GM12878 (cell line): ENCODE results near the gene KRTAP5-3. TPM values are rescaled to one million over a fixed set of nuclear protein-coding genes. Genes with fewer than 3 reads are reported as not detected.
A peak's percentile ranks its signal among the peaks of the same experiment; 100 is the strongest.

Source experiments
- ATAC-seq: fragments of 200-7000 bp; cut with Tn5 transposase; 3 replicates; pipeline ENCODE4 v1.9.1; 2020; ENCODE audit warnings: mild to moderate bottlenecking, moderate library complexity
- BruUV-seq: library from RNA; stranded (reverse); fragments of 400-500 nt; replicated peaks from 2 replicates; lab custom pipeline; 2021; lab: Mats Ljungman, UMichigan
- CTCF ChIA-PET: fragments of 300-600 bp; sonication (Branson Sonifier 250); formaldehyde crosslinking; extraction: SDS; loops from one replicate; lab custom pipeline; 2021; ENCODE audit warnings: inconsistent platforms; lab: Yijun Ruan, JAX
- POLR2A ChIA-PET: fragments of 350-600 bp; formaldehyde crosslinking; extraction: SDS; loops from one replicate; lab custom pipeline; 2021; ENCODE audit warnings: inconsistent platforms; lab: Charles Lee
- RAD21 ChIA-PET: fragments of 300-600 bp; sonication (Branson Sonifier 250); formaldehyde crosslinking; loops from one replicate; lab custom pipeline; 2023; ENCODE audit warnings: antibody characterized with exemption; ENCODE audit not compliant: unreplicated experiment; lab: Charles Lee
- SMC1A ChIA-PET: fragments of 300-600 bp; sonication (Branson Sonifier 250); formaldehyde crosslinking; loops from one replicate; lab custom pipeline; 2023; ENCODE audit not compliant: unreplicated experiment, uncharacterized antibody; lab: Charles Lee
- DNase-seq: peaks from one replicate; pipeline ENCODE4 v3.0.0-alpha.2; 2011; ENCODE audit warnings: low read depth, low spot score
- FAIRE-seq: peaks from 3 replicates; lab custom pipeline; 2011; peaks lifted over from hg19 to GRCh38; lab: Jason Lieb, UNC
- H2AFZ ChIP-seq: 2 replicates; pipeline ENCODE4 v1.6.0; 2011; ENCODE audit warnings: low read depth, low read length, control low read depth; ENCODE audit not compliant: control insufficient read depth
- H3K27ac ChIP-seq: 2 replicates; pipeline ENCODE4 v1.5.1; 2011; ENCODE audit warnings: control low read depth; ENCODE audit not compliant: control insufficient read depth, insufficient read depth
- H3K27me3 ChIP-seq, 2 experiments: replicated peaks in 1 of 2; 2 replicates each; pipeline versions ENCODE4 v1.6.0 to v1.6.1; 2011; ENCODE audit warnings: low read length in 1 of 2; ENCODE audit not compliant: control insufficient read depth in 2 of 2, insufficient read depth in 2 of 2
- H3K36me3 ChIP-seq, 2 experiments: 2 replicates each; pipeline ENCODE4 v1.5.1; 2011; ENCODE audit warnings: low read length in 1 of 2; ENCODE audit not compliant: control insufficient read depth in 2 of 2, insufficient read depth in 2 of 2
- H3K4me1 ChIP-seq: 2 replicates; pipeline ENCODE4 v1.6.1; 2011; ENCODE audit warnings: mild to moderate bottlenecking, low read length, moderate library complexity, mixed read lengths; ENCODE audit not compliant: control insufficient read depth, insufficient read depth
- H3K4me2 ChIP-seq: 2 replicates; pipeline ENCODE4 v1.6.0; 2011; ENCODE audit warnings: control low read depth; ENCODE audit not compliant: control insufficient read depth, insufficient read depth
- H3K4me3 ChIP-seq: fragments of 200-600 bp; sonication (generic); 2 replicates; pipeline ENCODE4 v1.5.1; 2016
- H3K79me2 ChIP-seq: 2 replicates; pipeline ENCODE4 v1.6.0; 2011; ENCODE audit warnings: low read length; ENCODE audit not compliant: control insufficient read depth, insufficient read depth
- H3K9ac ChIP-seq: 2 replicates; pipeline ENCODE4 v1.8.0; 2011; ENCODE audit warnings: low read length, control low read depth, mixed read lengths; ENCODE audit not compliant: control insufficient read depth, insufficient read depth
- H3K9me3 ChIP-seq: replicated peaks from 3 replicates; pipeline ENCODE4 v1.5.1; 2011; ENCODE audit warnings: mild to moderate bottlenecking, low read length; ENCODE audit not compliant: control insufficient read depth, insufficient read depth
- H4K20me1 ChIP-seq: 2 replicates; pipeline ENCODE4 v1.6.0; 2011; ENCODE audit not compliant: control insufficient read depth, insufficient read depth
- CBX3 ChIP-seq: fragments of 200-600 bp; sonication (generic); IDR thresholded peaks from 2 replicates; pipeline ENCODE4 v1.6.1; 2016; ENCODE audit warnings: low read depth, borderline replicate concordance
- HDAC6 ChIP-seq: fragments of 200-600 bp; sonication (generic); IDR thresholded peaks from one replicate; pipeline ENCODE4 v1.8.0; 2017; ENCODE audit warnings: antibody characterized with exemption; ENCODE audit not compliant: unreplicated experiment
- NFYA ChIP-seq: IDR thresholded peaks from 2 replicates; pipeline ENCODE4 v1.6.1; 2011; ENCODE audit warnings: low read depth, mild to moderate bottlenecking, low read length, improper control_type of control experiment, borderline replicate concordance
- SIX5 ChIP-seq: IDR thresholded peaks from 2 replicates; pipeline ENCODE4 v1.6.1; 2011; ENCODE audit warnings: mild to moderate bottlenecking, low read depth, low read length, moderate library complexity; ENCODE audit not compliant: severe bottlenecking
- SUZ12 ChIP-seq: fragments of 200-600 bp; sonication (generic); IDR thresholded peaks from one replicate; pipeline ENCODE4 v1.6.1; 2018; ENCODE audit warnings: antibody characterized with exemption, mild to moderate bottlenecking; ENCODE audit not compliant: unreplicated experiment
- YBX1 ChIP-seq: fragments of 450-650 bp; IDR thresholded peaks from 2 replicates; pipeline ENCODE4 v1.6.1; 2016; ENCODE audit warnings: antibody characterized with exemption
- ZNF24 ChIP-seq: fragments of 450-650 bp; IDR thresholded peaks from 2 replicates; pipeline ENCODE4 v1.6.1; 2017; ENCODE audit warnings: antibody characterized with exemption, mild to moderate bottlenecking
- ZNF274 ChIP-seq: IDR thresholded peaks from one replicate; pipeline ENCODE4 v1.8.0; 2011; ENCODE audit not compliant: insufficient read length, insufficient read depth
- WGBS: methylation state at CpG from one replicate; pipeline ENCODE4 v1.1.6; 2016; ENCODE audit warnings: low lambda C conversion rate; ENCODE audit not compliant: insufficient replicate concordance, insufficient coverage; ENCODE audit errors: missing lambda C conversion rate; 5-methylcytosine and 5-hydroxymethylcytosine counted together
- in situ Hi-C: fragments of 300-500 bp; cut with MboI; formaldehyde crosslinking; loops from 9 replicates; pipeline ENCODE4 v1.14.3; 2018; ENCODE audit warnings: mixed read lengths
- intact Hi-C: fragments of 100-400 bp; cut with micrococcal nuclease; formaldehyde crosslinking; loops from one replicate; pipeline ENCODE4 v1.14.2; 2022; ENCODE audit not compliant: unreplicated experiment
- polyA plus RNA-seq, 11 experiments: library from polyadenylated mRNA; depleted of rRNA in 4 of 11; unstranded in 6 of 11; stranded (reverse) in 5 of 11; fragments of >200 nt; fragmentation: Nextera tagmentation in 4 of 11; fragmentation: Illumina TruSeq in 1 of 11; extraction: Ambion mirVana in 4 of 11; extraction: Trizol in 1 of 11; gene quantifications; 1 replicate in 1 of 11; 2 replicates in 10 of 11; pipeline versions ENCODE4 v1.2.1 to v1.2.3, GENCODE V29; 2011 to 2016; ENCODE audit warnings: inconsistent platforms in 2 of 11, missing spikeins in 2 of 11, low read depth in 1 of 11
- total RNA-seq, 4 experiments: library from RNA; depleted of rRNA in 3 of 4; stranded (reverse); fragments of >200 nt in 3 of 4; fragmentation: Illumina TruSeq in 1 of 4; extraction: Trizol in 1 of 4; gene quantifications; 2 replicates each; pipeline versions ENCODE4 v1.2.1 to v1.2.3, GENCODE V29; 2013 to 2021

Gene KRTAP5-3
- total and polyA plus RNA-seq, 10 of the 15 experiments (the other 5 are each of a cell fraction or from before 2014, with no cell fraction given), result not detected

GRCh38 chr11:1573077-1573902 is 35.0 kb downstream of the KRTAP5-3 start:
- ChIA-PET POLR2A (no interaction called here), RAD21 (interaction anchor here (1.3 to 2.5 kb wide), 3 partner anchors 27 to 59 kb away, joined by 4 to 23 read pairs (median 11); no protein-coding TSS in a partner anchor), SMC1A (interaction anchor here (2.0 kb wide), 1 partner anchor 25 kb away, joined by 8 read pairs; no protein-coding TSS in a partner anchor), CTCF (interaction anchor here (1.0 to 2.4 kb wide), 5 partner anchors 15 to 280 kb away, joined by 4 to 20 read pairs (median 7); no protein-coding TSS in a partner anchor)
- Histone ChIP-seq H3K9me3 (no peaks in the 10 kb centered on the region; the same call in 2 of the 3 replicates), H3K4me3 (no peak overlapping the region), H3K36me3 (no peaks in the 10 kb centered on the region), H3K4me1 (no peaks in the 10 kb centered on the region), H3K27ac (no peak overlapping the region), H3K4me2 (no peak overlapping the region), H3K27me3 (peaks cover 2 to 10% of the 10 kb centered on the region in 2 experiments; a peak in 3 of 4 replicates), H2AFZ (no peak overlapping the region), H3K79me2 (no peaks in the 10 kb centered on the region), H3K9ac (no peak overlapping the region), H4K20me1 (no peaks in the 10 kb centered on the region)
- intact Hi-C loops, result loop anchor here (10.0 kb wide), 2 partner anchors 268 to 458 kb away; partner anchors contain the start of gene TOLLIP
- 5% methylated on average over 31 of the region's 37 CpGs for WGBS
- peak; percentile 5 for ATAC-seq
- BruUV-seq, result no TSS peak
- TF ChIP-seq ZNF24, result no peak
- TF ChIP-seq ZNF274, result no peak
- no peak for TF ChIP-seq YBX1
- TF ChIP-seq SUZ12, result peak; percentile 77
- TF ChIP-seq SIX5, result no peak
- no peak for TF ChIP-seq HDAC6
- no peak for TF ChIP-seq CBX3
- TF ChIP-seq NFYA, result no peak
- in situ Hi-C loops, result no loop called here
- no peak for DNase-seq
- FAIRE-seq, result no peak
